ENCODE results near the gene ARFRP1. TPM values are rescaled to one million over a fixed set of nuclear protein-coding genes. Genes with fewer than 3 reads are reported as not detected.
"Not testable (repeated sequence)": the region's sequence is repeated elsewhere in the genome, so short reads cannot be mapped to it uniquely, and the experiment has no call there.

ARFRP1 gene
- total RNA-seq, 1 donor = 21.7 TPM

GRCh38 chr20:63733579-63734081, 25.9 kb upstream of the ARFRP1 start:
- peaks cover 41% of the 10 kb centered on the region for H3K79me2 ChIP-seq (ENCODE audit: insufficient read depth, low read length)
- H3K27me3 ChIP-seq (ENCODE audit: insufficient read depth, low read length) = no peaks in the 10 kb centered on the region
- H3K27ac ChIP-seq (ENCODE audit: low read depth, low read length) = no peak overlapping the region
- H3K36me3 ChIP-seq (ENCODE audit: insufficient read depth, low read length) = peaks cover 8% of the 10 kb centered on the region
- peak; percentile 73 for DNase-seq (ENCODE audit: insufficient read length, low spot score, missing footprints)
- H3K4me1 ChIP-seq (ENCODE audit: insufficient read depth, low read length) = no peaks in the 10 kb centered on the region
- no peak overlapping the region for H2AFZ ChIP-seq (ENCODE audit: low read length)
- no peak overlapping the region for H3K4me3 ChIP-seq (ENCODE audit: insufficient read depth, low read length)
- H4K20me1 ChIP-seq (ENCODE audit: insufficient read depth, low read length) = peaks cover 29% of the 10 kb centered on the region
- no peak overlapping the region for H3K4me2 ChIP-seq (ENCODE audit: insufficient read depth, low read length)
- H3K9me3 ChIP-seq (ENCODE audit: low read depth, low read length) = no peaks in the 10 kb centered on the region
- TF ChIP-seq, protein P1, sequence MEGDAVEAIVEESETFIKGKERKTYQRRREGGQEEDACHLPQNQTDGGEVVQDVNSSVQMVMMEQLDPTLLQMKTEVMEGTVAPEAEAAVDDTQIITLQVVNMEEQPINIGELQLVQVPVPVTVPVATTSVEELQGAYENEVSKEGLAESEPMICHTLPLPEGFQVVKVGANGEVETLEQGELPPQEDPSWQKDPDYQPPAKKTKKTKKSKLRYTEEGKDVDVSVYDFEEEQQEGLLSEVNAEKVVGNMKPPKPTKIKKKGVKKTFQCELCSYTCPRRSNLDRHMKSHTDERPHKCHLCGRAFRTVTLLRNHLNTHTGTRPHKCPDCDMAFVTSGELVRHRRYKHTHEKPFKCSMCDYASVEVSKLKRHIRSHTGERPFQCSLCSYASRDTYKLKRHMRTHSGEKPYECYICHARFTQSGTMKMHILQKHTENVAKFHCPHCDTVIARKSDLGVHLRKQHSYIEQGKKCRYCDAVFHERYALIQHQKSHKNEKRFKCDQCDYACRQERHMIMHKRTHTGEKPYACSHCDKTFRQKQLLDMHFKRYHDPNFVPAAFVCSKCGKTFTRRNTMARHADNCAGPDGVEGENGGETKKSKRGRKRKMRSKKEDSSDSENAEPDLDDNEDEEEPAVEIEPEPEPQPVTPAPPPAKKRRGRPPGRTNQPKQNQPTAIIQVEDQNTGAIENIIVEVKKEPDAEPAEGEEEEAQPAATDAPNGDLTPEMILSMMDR (IDR thresholded peaks at IDR 0.05; ENCODE audit: extremely low read depth, low read depth, low read length) = no peak

- no peak overlapping the region for H3K4me3 ChIP-seq (ENCODE audit: insufficient read depth, low read length)
- H3K79me2 ChIP-seq (ENCODE audit: insufficient read depth, low read length) = peaks cover 46% of the 10 kb centered on the region
- no peaks in the 10 kb centered on the region for H3K9me3 ChIP-seq (ENCODE audit: low read depth, low read length)
- H3K4me1 ChIP-seq (ENCODE audit: insufficient read depth, low read length) = no peaks in the 10 kb centered on the region
- DNase-seq (ENCODE audit: insufficient read length, low spot score, missing footprints) = peak; percentile 66
- TF ChIP-seq, protein P1 (IDR thresholded peaks at IDR 0.05; ENCODE audit: extremely low read depth, low read depth, low read length) = no peak
- no peaks in the 10 kb centered on the region for H3K27me3 ChIP-seq (ENCODE audit: insufficient read depth, low read length)
- H3K36me3 ChIP-seq (ENCODE audit: insufficient read depth, low read length) = peaks cover 8% of the 10 kb centered on the region
- peaks cover 34% of the 10 kb centered on the region for H4K20me1 ChIP-seq (ENCODE audit: insufficient read depth, low read length)
- no peak overlapping the region for H3K27ac ChIP-seq (ENCODE audit: low read depth, low read length)
- H3K4me2 ChIP-seq (ENCODE audit: insufficient read depth, low read length) = no peak overlapping the region
- H2AFZ ChIP-seq (ENCODE audit: low read length) = no peak overlapping the region
These were observed 25.3 kb upstream of the ARFRP1 start for GRCh38 chr20:63733117-63733516.

DNA sequence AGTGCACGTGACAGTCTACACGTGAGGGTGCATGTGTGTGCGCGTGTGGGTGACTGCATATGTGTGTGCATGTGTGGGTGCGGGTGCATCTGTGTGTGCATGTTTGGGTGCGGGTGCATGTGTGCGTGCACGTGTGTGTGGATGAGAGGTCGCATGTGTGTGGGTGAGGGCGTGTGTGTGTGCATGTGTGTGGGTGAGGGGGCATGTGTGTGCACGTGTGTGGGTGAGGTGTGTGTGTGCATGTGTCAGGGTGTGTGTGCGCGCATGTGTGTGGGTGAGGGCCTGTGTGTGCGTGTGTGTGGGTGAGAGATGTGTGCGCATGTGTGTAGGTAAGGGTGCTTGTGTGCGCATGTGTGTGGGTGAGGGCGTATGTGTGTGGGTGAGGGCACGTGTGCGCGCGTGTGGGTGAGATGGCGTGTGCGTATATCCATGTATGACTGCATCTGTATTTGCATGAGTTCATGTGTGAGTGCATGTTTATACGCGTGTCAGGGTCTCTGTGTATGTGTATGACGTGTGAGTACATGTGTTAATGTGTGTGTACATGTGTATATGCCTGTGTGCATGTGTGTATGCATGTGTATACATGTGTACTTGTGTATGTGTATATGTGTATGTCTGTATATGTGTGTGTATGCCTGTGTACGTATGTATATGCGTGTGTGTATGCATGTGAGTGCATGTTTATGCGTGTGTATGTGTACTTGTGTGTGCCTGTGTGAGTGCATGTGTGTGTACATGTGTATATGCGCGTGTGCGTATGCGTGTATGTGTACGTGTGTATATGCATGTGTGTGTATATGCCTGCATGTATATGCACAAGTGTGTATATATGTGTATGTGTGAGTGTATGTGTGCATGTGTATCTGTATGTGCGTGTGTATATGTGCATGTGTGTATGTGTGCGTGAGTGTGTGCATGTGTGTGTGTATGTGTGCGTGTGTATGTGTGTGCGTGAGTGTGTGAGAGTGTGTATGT, 24.6 kb upstream of the ARFRP1 start:
- TF ChIP-seq, protein P1 (IDR thresholded peaks at IDR 0.05; ENCODE audit: extremely low read depth, low read depth, low read length) = no peak
- H3K9me3 ChIP-seq (ENCODE audit: low read depth, low read length) = no peaks in the 10 kb centered on the region
- peak; percentile 21 for DNase-seq (ENCODE audit: insufficient read length, low spot score, missing footprints)
- peaks cover 8% of the 10 kb centered on the region for H3K36me3 ChIP-seq (ENCODE audit: insufficient read depth, low read length)
- H3K27me3 ChIP-seq (ENCODE audit: insufficient read depth, low read length) = no peaks in the 10 kb centered on the region
- H4K20me1 ChIP-seq (ENCODE audit: insufficient read depth, low read length) = peaks cover 35% of the 10 kb centered on the region
- no peak overlapping the region for H3K4me3 ChIP-seq (ENCODE audit: insufficient read depth, low read length)
- no peak overlapping the region for H3K4me2 ChIP-seq (ENCODE audit: insufficient read depth, low read length)
- peaks cover 52% of the 10 kb centered on the region for H3K79me2 ChIP-seq (ENCODE audit: insufficient read depth, low read length)
- no peak overlapping the region for H3K27ac ChIP-seq (ENCODE audit: low read depth, low read length)
- no peak overlapping the region for H2AFZ ChIP-seq (ENCODE audit: low read length)
- H3K4me1 ChIP-seq (ENCODE audit: insufficient read depth, low read length) = no peaks in the 10 kb centered on the region

DNA sequence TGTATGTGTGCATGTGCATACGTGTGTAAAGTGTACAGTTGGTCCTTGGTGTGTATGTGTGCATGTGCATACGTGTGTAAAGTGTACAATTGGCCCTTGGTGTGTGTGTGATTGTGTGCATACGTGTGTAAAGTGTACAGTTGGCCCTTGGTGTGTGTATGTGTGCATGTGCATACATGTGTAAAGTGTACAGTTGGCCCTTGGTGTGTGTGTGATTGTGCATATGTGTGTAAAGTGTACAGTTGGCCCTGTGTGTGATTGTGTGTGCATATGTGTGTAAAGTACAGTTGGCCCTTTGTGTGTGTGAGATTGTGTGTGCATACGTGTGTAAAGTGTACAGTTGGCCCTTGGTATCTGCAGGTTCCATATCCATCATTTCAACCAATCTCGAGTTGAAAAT, 23.6 kb upstream of the ARFRP1 start:
- H3K4me3 ChIP-seq (ENCODE audit: insufficient read depth, low read length) = no peak overlapping the region
- peaks cover 33% of the 10 kb centered on the region for H4K20me1 ChIP-seq (ENCODE audit: insufficient read depth, low read length)
- DNase-seq (ENCODE audit: insufficient read length, low spot score, missing footprints) = peak; percentile 25
- no peak overlapping the region for H3K27ac ChIP-seq (ENCODE audit: low read depth, low read length)
- peaks cover 62% of the 10 kb centered on the region for H3K79me2 ChIP-seq (ENCODE audit: insufficient read depth, low read length)
- no peaks in the 10 kb centered on the region for H3K9me3 ChIP-seq (ENCODE audit: low read depth, low read length)
- H2AFZ ChIP-seq (ENCODE audit: low read length) = no peak overlapping the region
- TF ChIP-seq, protein P1 (IDR thresholded peaks at IDR 0.05; ENCODE audit: extremely low read depth, low read depth, low read length) = no peak
- H3K4me1 ChIP-seq (ENCODE audit: insufficient read depth, low read length) = no peaks in the 10 kb centered on the region
- H3K4me2 ChIP-seq (ENCODE audit: insufficient read depth, low read length) = no peak overlapping the region
- no peaks in the 10 kb centered on the region for H3K27me3 ChIP-seq (ENCODE audit: insufficient read depth, low read length)
- peaks cover 8% of the 10 kb centered on the region for H3K36me3 ChIP-seq (ENCODE audit: insufficient read depth, low read length)

- Histone ChIP-seq H4K20me1 (ENCODE audit: insufficient read depth, low read length) (peaks cover 33% of the 10 kb centered on the region), H3K79me2 (ENCODE audit: insufficient read depth, low read length) (peaks cover 64% of the 10 kb centered on the region)
- not testable (repeated sequence) for H3K27ac ChIP-seq (ENCODE audit: low read depth, low read length); H3K4me1 ChIP-seq (ENCODE audit: insufficient read depth, low read length); H3K27me3 ChIP-seq (ENCODE audit: insufficient read depth, low read length); H3K9me3 ChIP-seq (ENCODE audit: low read depth, low read length); H3K4me2 ChIP-seq (ENCODE audit: insufficient read depth, low read length); H3K4me3 ChIP-seq (ENCODE audit: insufficient read depth, low read length); H2AFZ ChIP-seq (ENCODE audit: low read length); H3K36me3 ChIP-seq (ENCODE audit: insufficient read depth, low read length); DNase-seq (ENCODE audit: insufficient read length, low spot score, missing footprints)
These were observed 22.5 kb upstream of the ARFRP1 start for GRCh38 chr20:63730189-63730733.
